CD14-positive monocyte (primary cell): ENCODE results near the gene KLHL22. TPM values are rescaled to one million over a fixed set of nuclear protein-coding genes. Genes with fewer than 3 reads are reported as not detected.

Source experiments
- DNase-seq, 3 donors: peaks; one replicate each; pipeline ENCODE4 v3.0.0-alpha.2; 2011 to 2022
- H2AFZ ChIP-seq: 2 replicates; pipeline ENCODE4 v1.6.0; 2012; ENCODE audit warnings: mild to moderate bottlenecking, low read depth, low read length, inconsistent platforms; ENCODE audit not compliant: insufficient read depth, poor library complexity, severe bottlenecking
- H3K27ac ChIP-seq, 2 donors: 1 replicate in 1 of 2; 2 replicates in 1 of 2; pipeline ENCODE4 v1.5.1; 2012 to 2013; ENCODE audit warnings: low read length in 2 of 2, control low read depth in 1 of 2, inconsistent platforms in 1 of 2, low read depth in 1 of 2, mild to moderate bottlenecking in 1 of 2
- H3K27me3 ChIP-seq, 2 donors: one replicate each; pipeline versions ENCODE4 v1.6.0 to v1.6.1; 2011 to 2013; ENCODE audit warnings: low read length in 2 of 2; ENCODE audit not compliant: control insufficient read depth in 2 of 2, insufficient read depth in 2 of 2
- H3K36me3 ChIP-seq, 2 donors: replicated peaks in 1 of 2; 1 replicate in 1 of 2; 2 replicates in 1 of 2; pipeline versions ENCODE4 v1.5.1 to v1.6.1; 2012 to 2013; ENCODE audit warnings: low read length in 2 of 2, control low read depth in 1 of 2, inconsistent platforms in 1 of 2, mild to moderate bottlenecking in 1 of 2; ENCODE audit not compliant: insufficient read depth in 2 of 2, control insufficient read depth in 1 of 2
- H3K4me1 ChIP-seq, 2 donors: 1 replicate in 1 of 2; 2 replicates in 1 of 2; pipeline versions ENCODE4 v1.5.1 to v1.6.1; 2012 to 2013; ENCODE audit warnings: low read length in 2 of 2, control low read depth in 1 of 2, inconsistent platforms in 1 of 2, mild to moderate bottlenecking in 1 of 2, moderate library complexity in 1 of 2; ENCODE audit not compliant: insufficient read depth in 2 of 2, control insufficient read depth in 1 of 2
- H3K4me2 ChIP-seq: replicated peaks from 2 replicates; pipeline ENCODE3; 2012; ENCODE audit warnings: low read length, moderate library complexity, mild to moderate bottlenecking; ENCODE audit not compliant: poor library complexity, severe bottlenecking; ENCODE audit errors: extremely low read depth
- H3K4me3 ChIP-seq, 3 experiments: fragments of 200-600 bp in 1 of 3; sonication (generic) in 1 of 3; replicated peaks in 1 of 3; 1 replicate in 2 of 3; 2 replicates in 1 of 3; pipeline ENCODE4 v1.5.1; 2011 to 2013; ENCODE audit warnings: low read length in 3 of 3, mild to moderate bottlenecking in 3 of 3, control low read depth in 2 of 3, low read depth in 2 of 3, inconsistent platforms in 1 of 3, moderate library complexity in 1 of 3
- H3K79me2 ChIP-seq: 2 replicates; pipeline ENCODE4 v1.6.0; 2012; ENCODE audit warnings: mild to moderate bottlenecking, control low read depth, inconsistent platforms, low read length, moderate library complexity; ENCODE audit not compliant: insufficient read depth
- H3K9ac ChIP-seq: 2 replicates; pipeline ENCODE4 v1.6.0; 2017; ENCODE audit warnings: low read length, mild to moderate bottlenecking; ENCODE audit not compliant: insufficient read depth, poor library complexity, severe bottlenecking
- H3K9me3 ChIP-seq, 2 donors: replicated peaks in 1 of 2; 1 replicate in 1 of 2; 2 replicates in 1 of 2; pipeline versions ENCODE4 v1.5.1 to v1.6.1; 2012 to 2013; ENCODE audit warnings: low read length in 2 of 2, control low read depth in 1 of 2; ENCODE audit not compliant: control insufficient read depth in 1 of 2, insufficient read depth in 1 of 2
- H4K20me1 ChIP-seq: 2 replicates; pipeline ENCODE4 v1.6.0; 2012; ENCODE audit warnings: mild to moderate bottlenecking, low read length, control low read depth, moderate library complexity; ENCODE audit not compliant: insufficient read depth
- H3K27ac Mint-ChIP-seq, 7 donors: one replicate each; pipeline ENCODE4 v1.8.0; 2020; ENCODE audit warnings: mild to moderate bottlenecking in 7 of 7, mixed read lengths in 7 of 7, moderate library complexity in 6 of 7, inconsistent platforms in 2 of 7
- H3K27me3 Mint-ChIP-seq, 3 donors: one replicate each; pipeline ENCODE4 v1.8.0; 2021 to 2022; ENCODE audit warnings: low read depth in 3 of 3, mild to moderate bottlenecking in 3 of 3, mixed read lengths in 3 of 3, moderate library complexity in 3 of 3, inconsistent platforms in 1 of 3
- H3K36me3 Mint-ChIP-seq, 2 donors: one replicate each; pipeline ENCODE4 v1.8.0; 2020; ENCODE audit warnings: mixed read lengths in 2 of 2, inconsistent platforms in 1 of 2, mild to moderate bottlenecking in 1 of 2
- H3K4me1 Mint-ChIP-seq: one replicate; pipeline ENCODE4 v1.8.0; 2020; ENCODE audit warnings: mild to moderate bottlenecking, mixed read lengths
- H3K4me3 Mint-ChIP-seq, 2 donors: one replicate each; pipeline ENCODE4 v1.8.0; 2020; ENCODE audit warnings: mild to moderate bottlenecking in 2 of 2, mixed read lengths in 2 of 2, moderate library complexity in 1 of 2
- H3K9me3 Mint-ChIP-seq, 7 donors: one replicate each; pipeline ENCODE4 v1.8.0; 2020 to 2022; ENCODE audit warnings: mixed read lengths in 7 of 7, mild to moderate bottlenecking in 6 of 7, moderate library complexity in 6 of 7, inconsistent platforms in 2 of 7
- WGBS: methylation state at CpG from one replicate; pipeline ENCODE4 v1.1.5; 2013; ENCODE audit warnings: missing lambda C conversion rate; ENCODE audit not compliant: insufficient coverage; 5-methylcytosine and 5-hydroxymethylcytosine counted together
- intact Hi-C, 2 donors: fragments of 100-400 bp; cut with micrococcal nuclease; formaldehyde crosslinking; loops; one replicate each; pipeline versions ENCODE4 v1.15.0 to v1.15.1; 2023
- polyA plus RNA-seq, 3 donors: library from polyadenylated mRNA; depleted of rRNA in 1 of 3; unstranded in 2 of 3; stranded (reverse) in 1 of 3; fragments of 300-500 nt in 2 of 3; fragments of >200 nt in 1 of 3; fragmentation: Illumina TruSeq in 2 of 3; gene quantifications; 1 replicate in 2 of 3; 2 replicates in 1 of 3; pipeline ENCODE4 v1.2.3, GENCODE V29; 2012 to 2021
- TF ChIP-seq, protein P1 (sequence below): fragments of 200-600 bp; IDR thresholded peaks from one replicate; pipeline ENCODE4 v1.8.0; 2022; ENCODE audit warnings: antibody characterized with exemption, mild to moderate bottlenecking

KLHL22 gene
- polyA plus RNA-seq, 3 donors = 7.8 to 15.6 (median 9.2) TPM

DNA sequence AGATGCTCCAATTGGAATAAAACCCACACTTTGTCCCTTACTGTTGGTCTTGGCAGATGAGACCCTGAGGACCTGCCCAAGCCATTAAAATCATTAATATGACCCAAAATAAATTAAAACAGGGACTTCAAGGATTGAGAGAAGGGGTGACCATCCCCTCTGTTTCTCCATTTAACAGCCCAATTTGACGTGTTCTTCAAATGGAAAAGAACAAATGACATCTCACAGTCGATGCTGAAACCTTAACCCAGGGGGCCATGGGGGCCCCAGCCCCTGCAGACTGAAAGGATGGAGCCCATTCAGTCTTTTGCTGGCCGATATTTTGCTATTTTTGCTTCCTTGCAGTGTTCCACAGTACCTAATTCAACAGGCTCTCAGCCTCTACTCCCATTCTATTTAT lies 81.1 kb downstream of the KLHL22 start:
- Histone ChIP-seq H3K27me3 (no peaks in the 10 kb centered on the region), H3K4me1 (peaks cover 5 to 9% of the 10 kb centered on the region in 2 donors), H3K36me3 (no peaks in the 10 kb centered on the region), H3K27ac (no peak overlapping the region), H3K4me2 (no peak overlapping the region), H3K9me3 (no peaks in the 10 kb centered on the region), H4K20me1 (no peaks in the 10 kb centered on the region), H3K4me3 (no peak overlapping the region), H2AFZ (no peak overlapping the region), H3K9ac (no peak overlapping the region), H3K79me2 (no peaks in the 10 kb centered on the region)
- no CpG with 5 or more reads among the region's 3 CpGs for WGBS
- intact Hi-C loops = no loop called here
- Mint-ChIP-seq H3K4me3 (no peak overlapping the region), H3K36me3 (no peaks in the 10 kb centered on the region), H3K27me3 (peaks cover 6 to 8% (median 6%) of the 10 kb centered on the region in 3 donors), H3K9me3 (no peaks in the 10 kb centered on the region), H3K27ac (no peak overlapping the region), H3K4me1 (peaks cover 14% of the 10 kb centered on the region)
- TF ChIP-seq, protein P1, sequence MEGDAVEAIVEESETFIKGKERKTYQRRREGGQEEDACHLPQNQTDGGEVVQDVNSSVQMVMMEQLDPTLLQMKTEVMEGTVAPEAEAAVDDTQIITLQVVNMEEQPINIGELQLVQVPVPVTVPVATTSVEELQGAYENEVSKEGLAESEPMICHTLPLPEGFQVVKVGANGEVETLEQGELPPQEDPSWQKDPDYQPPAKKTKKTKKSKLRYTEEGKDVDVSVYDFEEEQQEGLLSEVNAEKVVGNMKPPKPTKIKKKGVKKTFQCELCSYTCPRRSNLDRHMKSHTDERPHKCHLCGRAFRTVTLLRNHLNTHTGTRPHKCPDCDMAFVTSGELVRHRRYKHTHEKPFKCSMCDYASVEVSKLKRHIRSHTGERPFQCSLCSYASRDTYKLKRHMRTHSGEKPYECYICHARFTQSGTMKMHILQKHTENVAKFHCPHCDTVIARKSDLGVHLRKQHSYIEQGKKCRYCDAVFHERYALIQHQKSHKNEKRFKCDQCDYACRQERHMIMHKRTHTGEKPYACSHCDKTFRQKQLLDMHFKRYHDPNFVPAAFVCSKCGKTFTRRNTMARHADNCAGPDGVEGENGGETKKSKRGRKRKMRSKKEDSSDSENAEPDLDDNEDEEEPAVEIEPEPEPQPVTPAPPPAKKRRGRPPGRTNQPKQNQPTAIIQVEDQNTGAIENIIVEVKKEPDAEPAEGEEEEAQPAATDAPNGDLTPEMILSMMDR = no peak
- no peak for DNase-seq

DNA sequence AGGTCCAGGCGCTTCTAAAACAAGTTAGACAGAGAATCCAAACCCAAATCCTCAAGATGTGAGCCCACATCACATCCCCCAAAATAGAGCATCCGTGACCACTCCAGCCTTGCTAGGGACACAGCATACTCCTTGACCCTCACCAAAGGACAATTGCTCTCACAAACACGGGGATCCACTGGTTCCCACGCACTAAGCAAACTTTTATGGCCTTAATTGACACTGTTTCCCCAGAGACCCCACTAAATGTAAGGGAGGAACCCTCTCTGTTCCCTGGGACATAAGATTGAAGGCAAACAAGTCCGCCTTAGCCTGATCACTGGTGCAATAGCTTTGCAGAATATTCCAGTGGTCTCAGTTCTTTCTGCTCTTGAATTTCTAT lies 81.5 kb downstream of the KLHL22 start:
- no peaks in the 10 kb centered on the region for H3K27me3 ChIP-seq
- no peak overlapping the region for H3K27ac ChIP-seq
- intact Hi-C loops = no loop called here
- TF ChIP-seq, protein P1 = no peak
- no peaks in the 10 kb centered on the region for H3K36me3 ChIP-seq
- no peak overlapping the region for H2AFZ ChIP-seq
- Mint-ChIP-seq H3K9me3 (no peaks in the 10 kb centered on the region), H3K27me3 (peaks cover 4 to 8% (median 6%) of the 10 kb centered on the region in 3 donors), H3K36me3 (no peaks in the 10 kb centered on the region), H3K4me3 (no peak overlapping the region), H3K4me1 (peaks cover 14% of the 10 kb centered on the region), H3K27ac (no peak overlapping the region)
- no peak for DNase-seq
- H3K4me1 ChIP-seq = peaks cover 5 to 9% of the 10 kb centered on the region in 2 donors
- H3K4me3 ChIP-seq = no peak overlapping the region
- H4K20me1 ChIP-seq = no peaks in the 10 kb centered on the region
- no peak overlapping the region for H3K9ac ChIP-seq
- H3K4me2 ChIP-seq = no peak overlapping the region
- no peaks in the 10 kb centered on the region for H3K9me3 ChIP-seq
- no peaks in the 10 kb centered on the region for H3K79me2 ChIP-seq
- 84% methylated on average over 4 of the region's 5 CpGs for WGBS
